H1 (cell line): ENCODE data around the gene STAG2. TPM values are rescaled to one million over a fixed set of nuclear protein-coding genes. Genes with fewer than 3 reads are reported as not detected.

Experiments
- CTCF ChIA-PET: fragments of 300-600 bp; sonication (Branson Sonifier 250); formaldehyde crosslinking; loops from one replicate; lab custom pipeline; 2021; ENCODE audit not compliant: partially characterized antibody; lab: Charles Lee
- POLR2A ChIA-PET: fragments of 300-600 bp; sonication (Branson Sonifier 250); formaldehyde crosslinking; loops from one replicate; lab custom pipeline; 2021; ENCODE audit warnings: inconsistent platforms; ENCODE audit not compliant: partially characterized antibody; lab: Charles Lee
- DNase-seq, 2 experiments: peaks; one replicate each; pipeline versions ENCODE4 v3.0.0 to v3.0.0-alpha.2; 2010 to 2022; ENCODE audit warnings: low spot score in 2 of 2, low read depth in 1 of 2, mixed read lengths in 1 of 2
- FAIRE-seq: peaks from 2 replicates; lab custom pipeline; 2011; peaks lifted over from hg19 to GRCh38; lab: Jason Lieb, UNC
- H2AFZ ChIP-seq: 2 replicates; pipeline ENCODE4 v1.8.1; 2012; ENCODE audit warnings: low read length, inconsistent platforms
- H2AK5ac ChIP-seq: 2 replicates; pipeline ENCODE4 v1.6.1; 2013; ENCODE audit warnings: low read depth, low read length
- H2BK120ac ChIP-seq: replicated peaks from 2 replicates; pipeline ENCODE3; 2013; ENCODE audit warnings: low read depth, low read length, inconsistent platforms
- H2BK12ac ChIP-seq: 2 replicates; pipeline ENCODE4 v1.6.1; 2013; ENCODE audit warnings: low read depth, low read length
- H2BK15ac ChIP-seq: 2 replicates; pipeline ENCODE4 v1.6.1; 2013; ENCODE audit warnings: low read length
- H2BK20ac ChIP-seq: 2 replicates; pipeline ENCODE4 v1.6.1; 2013; ENCODE audit warnings: low read length
- H2BK5ac ChIP-seq: 2 replicates; pipeline ENCODE4 v1.6.1; 2013; ENCODE audit warnings: low read depth, low read length
- H3K14ac ChIP-seq: 2 replicates; pipeline ENCODE4 v1.6.1; 2013; ENCODE audit warnings: inconsistent platforms; ENCODE audit not compliant: insufficient read length
- H3K18ac ChIP-seq: 2 replicates; pipeline ENCODE4 v1.6.1; 2013; ENCODE audit warnings: low read length; ENCODE audit errors: extremely low read depth
- H3K23ac ChIP-seq: 2 replicates; pipeline ENCODE4 v1.6.1; 2013; ENCODE audit warnings: inconsistent platforms; ENCODE audit not compliant: insufficient read length
- H3K23me2 ChIP-seq: 2 replicates; pipeline ENCODE4 v1.6.1; 2013; ENCODE audit warnings: low read depth, low read length
- H3K27ac ChIP-seq: 2 replicates; pipeline ENCODE4 v1.6.1; 2011; ENCODE audit warnings: low read depth, low read length, inconsistent platforms
- H3K27me3 ChIP-seq, 4 experiments: replicated peaks in 1 of 4; 1 replicate in 1 of 4; 2 replicates in 3 of 4; pipeline versions ENCODE4 v1.6.1 to v1.8.1; 2011 to 2013; ENCODE audit warnings: low read length in 3 of 4, mild to moderate bottlenecking in 3 of 4, inconsistent platforms in 2 of 4, mixed read lengths in 2 of 4, moderate library complexity in 1 of 4; ENCODE audit not compliant: control insufficient read depth in 3 of 4, insufficient read depth in 3 of 4; ENCODE audit errors: extremely low read depth in 1 of 4
- H3K36me3 ChIP-seq, 4 experiments: 2 replicates each; pipeline versions ENCODE4 v1.6.1 to v1.8.1; 2011 to 2013; ENCODE audit warnings: mild to moderate bottlenecking in 4 of 4, low read length in 3 of 4, moderate library complexity in 2 of 4, control low read depth in 1 of 4, inconsistent platforms in 1 of 4; ENCODE audit not compliant: insufficient read depth in 4 of 4, control insufficient read depth in 2 of 4
- H3K4ac ChIP-seq: replicated peaks from 2 replicates; pipeline ENCODE3; 2013; ENCODE audit warnings: low read length, low read depth, mixed read lengths, inconsistent platforms; ENCODE audit not compliant: insufficient read length
- H3K4me1 ChIP-seq, 4 experiments: replicated peaks in 1 of 4; 1 replicate in 1 of 4; 2 replicates in 3 of 4; pipeline versions ENCODE4 v1.6.1 to v1.8.1; 2011 to 2013; ENCODE audit warnings: low read length in 3 of 4, inconsistent platforms in 2 of 4, mixed read lengths in 1 of 4; ENCODE audit not compliant: insufficient read depth in 4 of 4, control insufficient read depth in 3 of 4
- H3K4me2 ChIP-seq, 2 experiments: 2 replicates each; pipeline versions ENCODE4 v1.6.1 to v1.8.1; 2011 to 2013; ENCODE audit warnings: low read depth in 2 of 2, low read length in 2 of 2, control low read depth in 1 of 2, inconsistent platforms in 1 of 2, mild to moderate bottlenecking in 1 of 2; ENCODE audit not compliant: insufficient read depth in 1 of 2
- H3K4me3 ChIP-seq, 4 experiments: fragments of 200-600, 300-600 bp in 1 of 4; sonication (generic), shearing (Covaris generic), sonication (Bioruptor Twin) in 1 of 4; 2 replicates each; pipeline versions ENCODE4 v1.5.1 to v1.8.1; 2011 to 2016; ENCODE audit warnings: low read length in 4 of 4, low read depth in 3 of 4, control low read depth in 2 of 4, inconsistent platforms in 2 of 4, mild to moderate bottlenecking in 2 of 4, mixed read lengths in 1 of 4, moderate library complexity in 1 of 4; ENCODE audit not compliant: insufficient read depth in 2 of 4; ENCODE audit errors: extremely low read depth in 1 of 4
- H3K56ac ChIP-seq: replicated peaks from 2 replicates; pipeline ENCODE3; 2013; ENCODE audit warnings: low read depth, mild to moderate bottlenecking, mixed read lengths, low read length, inconsistent platforms; ENCODE audit not compliant: insufficient read length
- H3K79me1 ChIP-seq: 2 replicates; pipeline ENCODE4 v1.6.1; 2013; ENCODE audit warnings: low read depth, low read length, control low read depth
- H3K79me2 ChIP-seq, 2 experiments: 2 replicates each; pipeline versions ENCODE4 v1.6.1 to v1.8.1; 2012 to 2013; ENCODE audit warnings: low read length in 2 of 2, mild to moderate bottlenecking in 2 of 2, inconsistent platforms in 1 of 2; ENCODE audit not compliant: insufficient read depth in 2 of 2, control insufficient read depth in 1 of 2
- H3K9ac ChIP-seq, 4 experiments: replicated peaks in 1 of 4; 1 replicate in 1 of 4; 2 replicates in 3 of 4; pipeline versions ENCODE4 v1.6.1 to v1.8.1; 2011 to 2013; ENCODE audit warnings: low read depth in 3 of 4, low read length in 3 of 4, control low read depth in 2 of 4, mild to moderate bottlenecking in 2 of 4, moderate library complexity in 2 of 4, inconsistent platforms in 1 of 4; ENCODE audit errors: extremely low read depth in 1 of 4
- H3K9me3 ChIP-seq, 2 experiments: 2 replicates each; pipeline versions ENCODE4 v1.6.1 to v1.8.1; 2012 to 2013; ENCODE audit warnings: mild to moderate bottlenecking in 2 of 2, moderate library complexity in 2 of 2, control low read depth in 1 of 2, inconsistent platforms in 1 of 2, low read depth in 1 of 2, low read length in 1 of 2, mixed read lengths in 1 of 2; ENCODE audit not compliant: insufficient read depth in 2 of 2
- H4K20me1 ChIP-seq, 2 experiments: replicated peaks in 1 of 2; 2 replicates each; pipeline versions ENCODE3 to v1.8.1; 2011 to 2013; ENCODE audit warnings: inconsistent platforms in 2 of 2, low read length in 2 of 2, mild to moderate bottlenecking in 1 of 2; ENCODE audit not compliant: insufficient read depth in 2 of 2, control insufficient read depth in 1 of 2
- H4K5ac ChIP-seq: 2 replicates; pipeline ENCODE4 v1.6.1; 2013; ENCODE audit warnings: low read length, low read depth, mixed read lengths, inconsistent platforms; ENCODE audit not compliant: insufficient read length
- H4K8ac ChIP-seq: 2 replicates; pipeline ENCODE4 v1.8.0; 2013; ENCODE audit warnings: mild to moderate bottlenecking, moderate library complexity, low read length, inconsistent platforms; ENCODE audit not compliant: insufficient read depth; ENCODE audit errors: extremely low read depth
- H4K91ac ChIP-seq: replicated peaks from 2 replicates; pipeline ENCODE3; 2013; ENCODE audit warnings: low read length, mixed read lengths, inconsistent platforms; ENCODE audit not compliant: insufficient read length
- CBX5 ChIP-seq: fragments of 300-800, 300-1000 bp; sonication (generic); IDR thresholded peaks from 2 replicates; pipeline ENCODE4 v1.7.1; 2016; ENCODE audit warnings: antibody characterized with exemption, low read length, low read depth
- EP300 ChIP-seq, 2 experiments: IDR thresholded peaks; 1 replicate in 1 of 2; 2 replicates in 1 of 2; pipeline ENCODE4 v1.6.1; 2011 to 2012; ENCODE audit warnings: low read depth in 2 of 2, low read length in 2 of 2, mild to moderate bottlenecking in 2 of 2, borderline replicate concordance in 1 of 2, inconsistent platforms in 1 of 2, moderate library complexity in 1 of 2
- GTF2F1 ChIP-seq: IDR thresholded peaks from 2 replicates; pipeline ENCODE4 v1.6.1; 2012; ENCODE audit warnings: low read depth, low read length, improper control_type of control experiment, borderline replicate concordance
- KDM5A ChIP-seq: fragments of 200-600 bp; IDR thresholded peaks from 2 replicates; pipeline ENCODE4 v1.7.1; 2012; ENCODE audit warnings: mild to moderate bottlenecking, low read length, inconsistent platforms, mixed read lengths
- NRF1 ChIP-seq: IDR thresholded peaks from 2 replicates; pipeline ENCODE4 v1.6.1; 2011; ENCODE audit warnings: mild to moderate bottlenecking, low read depth, low read length, improper control_type of control experiment
- PHF8 ChIP-seq: fragments of 200-600 bp; sonication (generic); conservative IDR thresholded peaks from 2 replicates; pipeline ENCODE4 v1.7.1; 2012; ENCODE audit warnings: low read depth, mild to moderate bottlenecking, inconsistent platforms, low read length, moderate library complexity
- RAD21 ChIP-seq, 2 experiments: IDR thresholded peaks in 1 of 2; conservative IDR thresholded peaks in 1 of 2; 2 replicates each; pipeline ENCODE4 v1.6.1; 2011; ENCODE audit warnings: low read depth in 2 of 2, low read length in 2 of 2, improper control_type of control experiment in 1 of 2, inconsistent platforms in 1 of 2, mild to moderate bottlenecking in 1 of 2, moderate library complexity in 1 of 2
- RBBP5 ChIP-seq: IDR thresholded peaks from 2 replicates; pipeline ENCODE4 v1.7.1; 2012; ENCODE audit warnings: low read depth, mild to moderate bottlenecking, inconsistent platforms, low read length, moderate library complexity, borderline replicate concordance
- SIRT6 ChIP-seq: IDR thresholded peaks from one replicate; pipeline ENCODE4 v1.7.1; 2012; ENCODE audit warnings: low read length, inconsistent platforms
- SRF ChIP-seq: IDR thresholded peaks from 2 replicates; pipeline ENCODE4 v1.6.1; 2011; ENCODE audit warnings: mild to moderate bottlenecking, low read depth, low read length, moderate library complexity
- WGBS, 2 experiments: shearing (Covaris generic) in 1 of 2; methylation state at CpG; one replicate each; pipeline versions ENCODE4 v1.1.6 to v1.1.7; 2013 to 2015; ENCODE audit warnings: low lambda C conversion rate in 2 of 2, mixed read lengths in 2 of 2, inconsistent platforms in 1 of 2, low coverage in 1 of 2, missing lambda C conversion rate in 1 of 2; ENCODE audit not compliant: insufficient replicate concordance in 2 of 2, insufficient coverage in 1 of 2, insufficient read length in 1 of 2; ENCODE audit errors: extremely low coverage in 1 of 2, missing lambda C conversion rate in 1 of 2; 5-methylcytosine and 5-hydroxymethylcytosine counted together
- polyA plus RNA-seq, 7 experiments: library from polyadenylated mRNA; depleted of rRNA in 3 of 7; stranded (reverse) in 5 of 7; unstranded in 2 of 7; fragments of >200 nt in 5 of 7; fragments of 200-250 nt in 2 of 7; gene quantifications; 1 replicate in 5 of 7; 2 replicates in 1 of 7; 4 replicates in 1 of 7; pipeline versions ENCODE4 v1.2.1 to v1.2.3, GENCODE V29; 2011 to 2013; ENCODE audit warnings: missing spikeins in 2 of 7, mixed read lengths in 2 of 7
- total RNA-seq: library from RNA; stranded (reverse); fragmentation: NEBNext Ultra II Directional; extraction: Animal tissue kit (Norgen Biotek cat#: 25700); gene quantifications from 2 replicates; pipeline ENCODE4 v1.2.1, GENCODE V29; 2021
- TF ChIP-seq, protein P1 (sequence below), 3 experiments: IDR thresholded peaks; 1 replicate in 2 of 3; 2 replicates in 1 of 3; pipeline versions ENCODE4 v1.5.1 to v1.6.1; 2011; ENCODE audit warnings: low read length in 3 of 3, mild to moderate bottlenecking in 3 of 3, inconsistent platforms in 2 of 3, low read depth in 1 of 3, moderate library complexity in 1 of 3; ENCODE audit not compliant: insufficient read depth in 1 of 3; ENCODE audit errors: control extremely low read depth in 1 of 3

STAG2 gene
- total and polyA plus RNA-seq, 2 of the 8 experiments (the other 6 are each of a cell fraction or from before 2014, with no cell fraction given), result 20.3 to 94.9 TPM

DNA sequence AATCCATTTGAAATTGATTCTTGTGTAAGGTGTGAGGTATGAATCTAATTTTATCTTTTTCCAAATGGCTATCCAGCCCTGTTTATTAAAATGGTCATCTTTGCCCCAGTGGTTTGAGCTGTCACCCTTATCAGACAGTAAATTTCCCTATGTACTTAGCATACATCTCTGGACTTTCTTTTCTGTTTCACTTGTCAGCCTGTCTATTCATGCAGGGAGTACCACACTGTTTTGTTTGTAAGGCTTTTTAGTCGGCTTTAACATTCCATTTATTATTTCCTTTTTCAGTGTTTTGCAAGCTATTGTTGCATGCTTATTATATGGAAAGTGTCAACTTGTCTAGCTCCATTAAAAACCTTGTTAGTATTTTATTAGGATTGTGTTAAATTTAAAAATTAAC, 155.8 kb downstream of the STAG2 start:
- no peak overlapping the region for H2BK5ac ChIP-seq
- no peak overlapping the region for H2AK5ac ChIP-seq
- no peak overlapping the region for H3K4me2 ChIP-seq
- H3K27me3 ChIP-seq, result no peaks in the 10 kb centered on the region
- H3K14ac ChIP-seq, result no peak overlapping the region
- no peaks in the 10 kb centered on the region for H3K79me2 ChIP-seq
- H4K20me1 ChIP-seq, result no peaks in the 10 kb centered on the region
- CTCF ChIA-PET, result interaction anchor here (0.6 kb wide), 1 partner anchor 63 kb away, joined by 3 read pairs; no protein-coding TSS in a partner anchor
- FAIRE-seq, result no peak
- no peak overlapping the region for H3K27ac ChIP-seq
- no peak overlapping the region for H2AFZ ChIP-seq
- no peaks in the 10 kb centered on the region for H3K23me2 ChIP-seq
- 86% methylated on average over 1 of the region's 1 CpG; no CpG with 5 or more reads in 1 of the 2 experiments for WGBS, 2 experiments
- no peak overlapping the region for H4K5ac ChIP-seq
- no peaks in the 10 kb centered on the region for H3K9me3 ChIP-seq
- no peaks in the 10 kb centered on the region; a peak in 1 of 8 replicates for H3K36me3 ChIP-seq
- no peak overlapping the region for H3K4ac ChIP-seq
- H2BK12ac ChIP-seq, result no peak overlapping the region
- no peak overlapping the region for H4K91ac ChIP-seq
- H3K79me1 ChIP-seq, result no peaks in the 10 kb centered on the region
- H3K18ac ChIP-seq, result no peak overlapping the region
- no peak overlapping the region for H2BK120ac ChIP-seq
- H3K4me1 ChIP-seq, result peaks cover 0 to 4% (median 2%) of the 10 kb centered on the region in 4 experiments; a peak in 3 of 7 replicates
- no peak overlapping the region for H2BK20ac ChIP-seq
- DNase-seq, result no peak
- no peak overlapping the region for H3K23ac ChIP-seq
- H3K56ac ChIP-seq, result no peak overlapping the region
- no peak overlapping the region for H3K9ac ChIP-seq
- no peak overlapping the region for H3K4me3 ChIP-seq
- H4K8ac ChIP-seq, result no peak overlapping the region
- POLR2A ChIA-PET, result no interaction called here
- H2BK15ac ChIP-seq, result no peak overlapping the region
- no peak for TF ChIP-seq RAD21 (IDR thresholded peaks at IDR 0.05 in 1 of 2, conservative IDR thresholded peaks at IDR 0.05 in 1 of 2; ENCODE audit: low read depth in 2 of 2, low read length in 2 of 2)
- TF ChIP-seq RBBP5, result no peak
- no peak for TF ChIP-seq GTF2F1
- TF ChIP-seq SIRT6, result no peak
- no peak for TF ChIP-seq PHF8
- no peak for TF ChIP-seq NRF1
- TF ChIP-seq, protein P1, sequence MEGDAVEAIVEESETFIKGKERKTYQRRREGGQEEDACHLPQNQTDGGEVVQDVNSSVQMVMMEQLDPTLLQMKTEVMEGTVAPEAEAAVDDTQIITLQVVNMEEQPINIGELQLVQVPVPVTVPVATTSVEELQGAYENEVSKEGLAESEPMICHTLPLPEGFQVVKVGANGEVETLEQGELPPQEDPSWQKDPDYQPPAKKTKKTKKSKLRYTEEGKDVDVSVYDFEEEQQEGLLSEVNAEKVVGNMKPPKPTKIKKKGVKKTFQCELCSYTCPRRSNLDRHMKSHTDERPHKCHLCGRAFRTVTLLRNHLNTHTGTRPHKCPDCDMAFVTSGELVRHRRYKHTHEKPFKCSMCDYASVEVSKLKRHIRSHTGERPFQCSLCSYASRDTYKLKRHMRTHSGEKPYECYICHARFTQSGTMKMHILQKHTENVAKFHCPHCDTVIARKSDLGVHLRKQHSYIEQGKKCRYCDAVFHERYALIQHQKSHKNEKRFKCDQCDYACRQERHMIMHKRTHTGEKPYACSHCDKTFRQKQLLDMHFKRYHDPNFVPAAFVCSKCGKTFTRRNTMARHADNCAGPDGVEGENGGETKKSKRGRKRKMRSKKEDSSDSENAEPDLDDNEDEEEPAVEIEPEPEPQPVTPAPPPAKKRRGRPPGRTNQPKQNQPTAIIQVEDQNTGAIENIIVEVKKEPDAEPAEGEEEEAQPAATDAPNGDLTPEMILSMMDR (IDR thresholded peaks at IDR 0.05; ENCODE audit: control extremely low read depth in 1 of 3, insufficient read depth in 1 of 3, low read depth in 1 of 3, low read length in 3 of 3), result no peak
- no peak for TF ChIP-seq EP300 (IDR thresholded peaks at IDR 0.05; ENCODE audit: borderline replicate concordance in 1 of 2, low read depth in 2 of 2, low read length in 2 of 2)
- TF ChIP-seq CBX5, result no peak
- TF ChIP-seq KDM5A, result no peak
- no peak for TF ChIP-seq SRF
